Measurements from ENCODE around the gene EFNA1. TPM values are rescaled to one million over a fixed set of nuclear protein-coding genes. Genes with fewer than 3 reads are reported as not detected.

EFNA1 gene
- total RNA-seq, 1 experiment from 2014 or later: 6.5 TPM

GRCh38 chr1:155094622-155094948 is 33.1 kb upstream of the EFNA1 start:
- no peak for ATAC-seq

GRCh38 chr1:155099331-155099730 is 28.3 kb upstream of the EFNA1 start:
- Mint-ChIP-seq H3K27me3 (ENCODE audit: low read depth) (peaks cover 7% of the 10 kb centered on the region), H3K9me3 (no peaks in the 10 kb centered on the region), H3K4me3 (no peak overlapping the region), H3K27ac (no peak overlapping the region), H3K4me1 (peaks cover 3% of the 10 kb centered on the region), H3K36me3 (no peaks in the 10 kb centered on the region)
- DNase-seq (ENCODE audit: low spot score) (no peak), ATAC-seq (no peak)
- ChIA-PET POLR2A (interaction anchor here (1.3 kb wide), 1 partner anchor 8 kb away, joined by 5 read pairs; no protein-coding TSS in a partner anchor), CTCF (interaction anchor here (2.0 to 6.3 kb wide), 5 partner anchors 8 to 152 kb away, joined by 7 to 115 read pairs (median 14); partner anchors contain the start of gene KRTCAP2)
- TF ChIP-seq ZNF416 (CRISPR knock-in tag; IDR thresholded peaks at IDR 0.05): no peak
- TF ChIP-seq NFATC4 (CRISPR knock-in tag; IDR thresholded peaks at IDR 0.05): no peak
- TF ChIP-seq RELA (CRISPR knock-in tag; IDR thresholded peaks at IDR 0.05; ENCODE audit: borderline replicate concordance): no peak
- TF ChIP-seq ZNF512 (CRISPR knock-in tag; IDR thresholded peaks at IDR 0.05; ENCODE audit: borderline replicate concordance): no peak
- no peak for TF ChIP-seq IRF2 (CRISPR knock-in tag; IDR thresholded peaks at IDR 0.05; ENCODE audit: borderline replicate concordance, low read depth)
- TF ChIP-seq ZNF219 (CRISPR knock-in tag; IDR thresholded peaks at IDR 0.05; ENCODE audit: borderline replicate concordance): no peak
- no peak for TF ChIP-seq NR2C2 (CRISPR knock-in tag; IDR thresholded peaks at IDR 0.05)
- no peak for TF ChIP-seq EMX1 (CRISPR knock-in tag; IDR thresholded peaks at IDR 0.05)
- no peak for TF ChIP-seq ZNF671 (CRISPR knock-in tag; IDR thresholded peaks at IDR 0.05)
- no peak for TF ChIP-seq ZNF532 (CRISPR knock-in tag; IDR thresholded peaks at IDR 0.05; ENCODE audit: borderline replicate concordance)
- no peak for TF ChIP-seq FOXP1 (CRISPR knock-in tag; IDR thresholded peaks at IDR 0.05; ENCODE audit: borderline replicate concordance)
- TF ChIP-seq STAT6 (CRISPR knock-in tag; conservative IDR thresholded peaks at IDR 0.05; ENCODE audit: low read depth): no peak
- TF ChIP-seq AR (CRISPR knock-in tag; IDR thresholded peaks at IDR 0.05): no peak
- no peak for TF ChIP-seq HMGA2 (CRISPR knock-in tag; IDR thresholded peaks at IDR 0.05)
- TF ChIP-seq ZSCAN18 (CRISPR knock-in tag; IDR thresholded peaks at IDR 0.05): no peak

More at GRCh38 chr1:155094622-155094948, 33.1 kb upstream of the EFNA1 start:
- Mint-ChIP-seq H3K36me3 (no peaks in the 10 kb centered on the region), H3K27me3 (ENCODE audit: low read depth) (peaks cover 15% of the 10 kb centered on the region), H3K4me1 (peaks cover 18% of the 10 kb centered on the region), H3K4me3 (no peak overlapping the region), H3K9me3 (no peaks in the 10 kb centered on the region), H3K27ac (no peak overlapping the region)
- ChIA-PET POLR2A (no interaction called here), CTCF (interaction anchor here (1.0 to 6.3 kb wide), 5 partner anchors 9 to 78 kb away, joined by 3 to 115 read pairs (median 7); partner anchors contain the start of gene KRTCAP2)
- DNase-seq (ENCODE audit: low spot score): no peak
- peak; percentile 34; the same call in 1 of the 2 replicates for TF ChIP-seq ZNF423 (CRISPR knock-in tag; IDR thresholded peaks at IDR 0.05)
- no peak for TF ChIP-seq ZNF512 (CRISPR knock-in tag; IDR thresholded peaks at IDR 0.05; ENCODE audit: borderline replicate concordance)
- no peak for TF ChIP-seq RORB (CRISPR knock-in tag; IDR thresholded peaks at IDR 0.05)
- no peak for TF ChIP-seq ATF3 (CRISPR knock-in tag; conservative IDR thresholded peaks at IDR 0.05)

Data from WTC11 (cell line).